Transverse colon (tissue), 4 donors: Measurements from ENCODE around the gene SALL1. TPM values are rescaled to one million over a fixed set of nuclear protein-coding genes. Genes with fewer than 3 reads are reported as not detected.

Experiments
- DNase-seq: peaks from one replicate; pipeline ENCODE4 v3.0.0-alpha.2; 2019
- H3K27ac ChIP-seq, 4 donors: fragments of 200-600 bp; sonication (generic); 2 replicates each; pipeline ENCODE4 v1.5.1; 2016 to 2018; ENCODE audit warnings: inconsistent platforms in 4 of 4
- H3K27me3 ChIP-seq: fragments of 200-600 bp; sonication (generic); 2 replicates; pipeline ENCODE4 v1.5.1; 2017; ENCODE audit warnings: inconsistent platforms
- H3K36me3 ChIP-seq, 4 donors: fragments of 200-600 bp; sonication (generic); 2 replicates each; pipeline ENCODE4 v1.5.1; 2017 to 2019; ENCODE audit warnings: inconsistent platforms in 4 of 4
- H3K4me1 ChIP-seq, 4 donors: fragments of 200-600 bp; sonication (generic); 2 replicates each; pipeline ENCODE4 v1.5.1; 2017 to 2020; ENCODE audit warnings: inconsistent platforms in 4 of 4
- H3K4me3 ChIP-seq, 4 donors: fragments of 200-600 bp; sonication (generic); 1 replicate in 1 of 4; 2 replicates in 3 of 4; pipeline versions ENCODE4 v1.5.1 to v1.6.1; 2017 to 2019; ENCODE audit warnings: inconsistent platforms in 4 of 4
- H3K9me3 ChIP-seq, 2 donors: fragments of 200-600 bp; sonication (generic); 2 replicates each; pipeline ENCODE4 v1.5.1; 2017 to 2019; ENCODE audit warnings: inconsistent platforms in 2 of 2
- CTCF ChIP-seq, 5 experiments: fragments of 200-600 bp in 3 of 5; fragments of 450-650 bp in 2 of 5; sonication (generic) in 3 of 5; IDR thresholded peaks; 1 replicate in 2 of 5; 2 replicates in 3 of 5; pipeline ENCODE4 v1.5.1; 2016 to 2017; ENCODE audit warnings: antibody characterized with exemption in 5 of 5, inconsistent platforms in 3 of 5, mild to moderate bottlenecking in 2 of 5, moderate library complexity in 1 of 5
- EP300 ChIP-seq: sonication (generic); formaldehyde crosslinking; IDR thresholded peaks from one replicate; pipeline ENCODE4 v1.6.1; 2017; ENCODE audit warnings: antibody characterized with exemption, low read depth
- POLR2A ChIP-seq: fragments of 450-650 bp; IDR thresholded peaks from one replicate; pipeline ENCODE4 v1.6.1; 2016; ENCODE audit warnings: antibody characterized with exemption, mild to moderate bottlenecking, moderate library complexity
- POLR2AphosphoS5 ChIP-seq, 3 donors: sonication (generic); formaldehyde crosslinking; IDR thresholded peaks; one replicate each; pipeline ENCODE4 v1.6.1; 2016; ENCODE audit warnings: antibody characterized with exemption in 3 of 3
- WGBS, 2 donors: methylation state at CpG; one replicate each; pipeline ENCODE4 v1.1.5; 2018; ENCODE audit warnings: low coverage in 1 of 2; 5-methylcytosine and 5-hydroxymethylcytosine counted together
- in situ Hi-C, 4 donors: fragments of 200-750 bp; cut with MboI; loops; one replicate each; pipeline versions ENCODE4 v1.15.0 to v1.15.1; 2017; ENCODE audit warnings: low sequenced_read_pairs in 3 of 4, low pct_ligation_motif_present in 1 of 4, low pct_unique_long_range_greater_than_20kb in 1 of 4
- intact Hi-C: fragments of 100-400 bp; cut with DNase I; formaldehyde crosslinking; loops from one replicate; pipeline ENCODE4 v1.15.1; 2023; ENCODE audit warnings: low total_unique reads
- total RNA-seq, 4 donors: library from RNA; depleted of rRNA; stranded (reverse); fragments of >200 nt; gene quantifications; one replicate each; pipeline ENCODE4 v1.1.0, GENCODE V29; 2016

SALL1 gene
- total RNA-seq, 4 donors from 2014 or later = 0.41 to 2.6 (median 1.6) TPM; not detected in 1

DNA sequence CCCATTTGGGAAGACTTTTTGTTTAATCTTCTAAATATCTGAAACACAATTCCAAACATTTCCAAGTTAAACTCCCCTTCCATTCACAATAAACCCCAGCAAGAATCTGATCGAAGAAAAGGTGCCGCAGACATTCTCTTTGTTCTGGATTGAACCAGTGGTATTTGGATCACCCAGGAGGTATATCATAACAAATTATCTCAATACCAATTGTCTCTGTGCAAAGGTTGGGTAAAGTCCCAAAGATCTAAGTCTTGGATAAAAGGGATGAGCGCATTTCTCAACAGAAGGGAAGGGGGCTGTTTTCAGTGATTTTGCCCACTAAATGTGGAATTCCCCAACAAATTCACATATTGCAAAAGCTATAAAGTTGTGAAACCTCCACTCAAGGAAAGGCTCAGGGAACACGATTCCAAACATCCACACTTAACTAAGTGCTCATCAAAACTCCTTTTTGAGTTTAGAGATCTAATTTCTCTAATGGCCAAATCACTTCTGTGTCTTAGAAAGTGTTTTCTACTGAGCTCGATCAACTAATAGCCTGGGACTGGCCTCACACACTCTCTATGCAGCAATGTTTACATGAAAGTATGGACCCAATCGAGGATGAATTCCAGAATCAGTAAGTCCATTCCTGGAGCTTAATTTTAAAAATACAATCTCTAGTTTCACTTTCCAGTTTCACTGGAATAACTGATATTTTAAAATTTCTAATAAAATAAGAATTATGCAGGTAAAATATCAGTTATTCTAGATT, 30.9 kb downstream of the SALL1 start:
- 66 to 72% methylated on average over 6 of the region's 6 CpGs for WGBS, 2 donors
- no peak overlapping the region for H3K4me3 ChIP-seq
- TF ChIP-seq POLR2AphosphoS5 (IDR thresholded peaks at IDR 0.05) = no peak
- H3K36me3 ChIP-seq = no peaks in the 10 kb centered on the region
- no peaks in the 10 kb centered on the region for H3K9me3 ChIP-seq
- no peaks in the 10 kb centered on the region for H3K4me1 ChIP-seq
- no peak overlapping the region for H3K27ac ChIP-seq
- no peak for DNase-seq
- intact Hi-C loops = no loop called here
- in situ Hi-C loops = no loop called here
- peaks cover 4% of the 10 kb centered on the region for H3K27me3 ChIP-seq

DNA sequence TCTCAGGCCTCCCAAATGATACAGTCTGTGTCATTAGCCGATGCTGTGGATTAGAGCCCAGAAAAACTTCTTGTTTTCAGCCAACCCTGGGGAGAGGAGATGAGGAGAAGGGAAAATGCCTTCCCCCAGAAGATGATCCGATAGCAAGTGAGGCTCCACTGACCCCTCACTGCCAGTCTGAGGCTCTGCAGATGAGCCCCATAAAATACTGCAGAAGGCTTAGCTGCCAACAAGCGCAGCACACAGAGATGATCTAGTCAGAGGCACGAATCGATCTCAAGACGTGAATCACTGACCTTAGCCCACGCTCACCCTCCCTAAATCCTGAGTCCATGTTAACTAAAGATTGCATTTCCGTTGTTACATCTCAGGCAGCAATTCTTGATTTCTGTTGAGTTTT, 31.5 kb downstream of the SALL1 start:
- Histone ChIP-seq H3K9me3 (no peaks in the 10 kb centered on the region), H3K36me3 (no peaks in the 10 kb centered on the region), H3K27ac (no peak overlapping the region), H3K4me1 (no peaks in the 10 kb centered on the region), H3K4me3 (no peak overlapping the region), H3K27me3 (peaks cover 8% of the 10 kb centered on the region)
- in situ Hi-C loops = no loop called here
- 50 to 62% methylated on average over 6 to 8 of the region's 8 CpGs for WGBS, 2 donors
- intact Hi-C loops = no loop called here
- TF ChIP-seq POLR2AphosphoS5 (IDR thresholded peaks at IDR 0.05) = no peak
- no peak for TF ChIP-seq CTCF (IDR thresholded peaks at IDR 0.05)
- TF ChIP-seq POLR2A = no peak
- TF ChIP-seq EP300 = no peak
- no peak for DNase-seq

- DNase-seq = no peak
- H3K27ac ChIP-seq = no peak overlapping the region
- no peaks in the 10 kb centered on the region for H3K36me3 ChIP-seq
- peaks cover 0 to 2% (median 0%) of the 10 kb centered on the region in 4 donors for H3K4me1 ChIP-seq
- peaks cover 28% of the 10 kb centered on the region for H3K27me3 ChIP-seq
- intact Hi-C loops (no loop called here), in situ Hi-C loops (no loop called here)
- TF ChIP-seq EP300 (no peak), CTCF (IDR thresholded peaks at IDR 0.05) (no peak), POLR2AphosphoS5 (IDR thresholded peaks at IDR 0.05) (no peak), POLR2A (no peak)
- no peak overlapping the region for H3K4me3 ChIP-seq
- WGBS, 2 donors = 50 to 58% methylated on average over 3 to 4 of the region's 4 CpGs
- H3K9me3 ChIP-seq = no peaks in the 10 kb centered on the region
These were observed 34.7 kb downstream of the SALL1 start for GRCh38 chr16:51116353-51116752.

DNA sequence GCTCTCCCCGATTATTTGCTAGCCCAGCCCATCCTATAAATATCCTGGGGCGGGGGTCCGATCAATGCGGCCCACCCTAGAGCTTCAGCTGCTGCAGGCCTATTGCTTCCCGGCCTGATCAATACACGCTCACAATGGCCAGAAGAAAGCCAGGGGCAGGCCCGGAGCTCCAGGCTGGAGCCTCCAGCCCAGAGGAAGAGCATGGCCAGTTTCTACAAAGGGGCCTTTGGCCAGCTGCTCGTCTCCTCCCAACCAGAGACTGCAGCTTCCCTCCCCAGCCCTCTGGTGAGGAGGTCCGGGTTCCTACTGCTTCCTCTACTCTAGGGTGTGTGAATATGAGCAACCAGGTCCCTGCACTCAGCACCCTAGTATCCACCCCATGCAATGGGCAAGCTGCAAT, 36.7 kb downstream of the SALL1 start:
- H3K27me3 ChIP-seq = peaks cover 35% of the 10 kb centered on the region
- in situ Hi-C loops = no loop called here
- WGBS, 2 donors = 62% methylated on average over 9 of the region's 9 CpGs; no CpG with 5 or more reads in 1 of the 2 donors

More for the DNA sequence above, 36.7 kb downstream of the SALL1 start:
- Histone ChIP-seq H3K4me1 (peaks cover 0 to 2% (median 0%) of the 10 kb centered on the region in 4 donors), H3K9me3 (no peaks in the 10 kb centered on the region), H3K27ac (no peak overlapping the region), H3K4me3 (no peak overlapping the region), H3K36me3 (no peaks in the 10 kb centered on the region)
- intact Hi-C loops = no loop called here
- no peak for TF ChIP-seq CTCF (IDR thresholded peaks at IDR 0.05)
- no peak for TF ChIP-seq POLR2AphosphoS5 (IDR thresholded peaks at IDR 0.05)
- TF ChIP-seq EP300 = no peak
- no peak for TF ChIP-seq POLR2A
- DNase-seq = no peak
